Skeletal muscle tissue (tissue), 4 donors: ENCODE results near the gene RBMXL2. TPM values are rescaled to one million over a fixed set of nuclear protein-coding genes. Genes with fewer than 3 reads are reported as not detected.

ENCODE experiments used
- H3K27ac ChIP-seq: one replicate; pipeline ENCODE4 v1.7.0; 2013; ENCODE audit warnings: mild to moderate bottlenecking, low read depth, low read length, inconsistent platforms
- H3K27me3 ChIP-seq, 3 donors: one replicate each; pipeline ENCODE4 v1.7.0; 2013; ENCODE audit warnings: low read length in 3 of 3; ENCODE audit not compliant: control insufficient read depth in 3 of 3, insufficient read depth in 3 of 3
- H3K36me3 ChIP-seq, 3 donors: one replicate each; pipeline ENCODE4 v1.7.0; 2013; ENCODE audit warnings: low read length in 3 of 3; ENCODE audit not compliant: control insufficient read depth in 3 of 3, insufficient read depth in 3 of 3
- H3K4me1 ChIP-seq, 3 donors: one replicate each; pipeline ENCODE4 v1.7.0; 2013; ENCODE audit warnings: low read length in 3 of 3, mild to moderate bottlenecking in 3 of 3; ENCODE audit not compliant: control insufficient read depth in 3 of 3, insufficient read depth in 3 of 3
- H3K4me3 ChIP-seq, 3 donors: one replicate each; pipeline ENCODE4 v1.7.0; 2013; ENCODE audit warnings: low read length in 3 of 3
- H3K9ac ChIP-seq, 3 donors: one replicate each; pipeline ENCODE4 v1.7.0; 2013; ENCODE audit warnings: low read length in 3 of 3, mild to moderate bottlenecking in 3 of 3, moderate library complexity in 2 of 3, low read depth in 1 of 3
- H3K9me3 ChIP-seq, 3 donors: one replicate each; pipeline ENCODE4 v1.7.0; 2013; ENCODE audit warnings: low read length in 3 of 3; ENCODE audit not compliant: control insufficient read depth in 3 of 3
- total RNA-seq: library from RNA; depleted of rRNA; stranded (reverse); fragments of >200 nt; gene quantifications from one replicate; pipeline ENCODE4 v1.2.3, GENCODE V29; 2014
- donor health status: Osteomylitis.

The RBMXL2 gene
- total RNA-seq: not detected

- H3K27ac ChIP-seq: no peak within 1 kb of the TSS
- no peak within 1 kb of the TSS for H3K9ac ChIP-seq
- H3K4me1 ChIP-seq: no peaks in the 10 kb centered on the region
- H3K4me3 ChIP-seq: no peak within 1 kb of the TSS
- no peaks in the 10 kb centered on the region for H3K9me3 ChIP-seq
- H3K27me3 ChIP-seq: peaks cover 0 to 3% (median 0%) of the 10 kb centered on the region in 3 donors
- H3K36me3 ChIP-seq: no peaks in the 10 kb centered on the region
Observed at GRCh38 chr11:7088921-7089320, at the start of gene RBMXL2. Gene RBMXL2, plus strand, starts transcription at chr11:7088998. Its CDS starts 123 bp downstream, at chr11:7089121.

GRCh38 chr11:7046474-7047175, 42.2 kb upstream of the RBMXL2 start:
- no peaks in the 10 kb centered on the region for H3K4me1 ChIP-seq
- no peak overlapping the region for H3K27ac ChIP-seq
- H3K27me3 ChIP-seq: no peaks in the 10 kb centered on the region
- no peaks in the 10 kb centered on the region for H3K36me3 ChIP-seq
- no peaks in the 10 kb centered on the region for H3K9me3 ChIP-seq
- H3K4me3 ChIP-seq: no peak overlapping the region
- H3K9ac ChIP-seq: no peak overlapping the region

- H3K4me1 ChIP-seq: no peaks in the 10 kb centered on the region
- H3K27ac ChIP-seq: no peak overlapping the region
- H3K36me3 ChIP-seq: no peaks in the 10 kb centered on the region
- H3K4me3 ChIP-seq: no peak overlapping the region
- no peaks in the 10 kb centered on the region for H3K27me3 ChIP-seq
- H3K9me3 ChIP-seq: no peaks in the 10 kb centered on the region
- H3K9ac ChIP-seq: no peak overlapping the region
Observed at GRCh38 chr11:7050191-7050590, 38.6 kb upstream of the RBMXL2 start.

GRCh38 chr11:7056828-7057513, 31.8 kb upstream of the RBMXL2 start:
- Histone ChIP-seq H3K27me3 (no peaks in the 10 kb centered on the region), H3K4me3 (no peak overlapping the region), H3K9me3 (no peaks in the 10 kb centered on the region), H3K36me3 (no peaks in the 10 kb centered on the region), H3K4me1 (no peaks in the 10 kb centered on the region), H3K27ac (no peak overlapping the region), H3K9ac (no peak overlapping the region)

GRCh38 chr11:7057641-7058040, 31.2 kb upstream of the RBMXL2 start:
- Histone ChIP-seq H3K27me3 (no peaks in the 10 kb centered on the region), H3K4me1 (no peaks in the 10 kb centered on the region), H3K9me3 (no peaks in the 10 kb centered on the region), H3K27ac (no peak overlapping the region), H3K4me3 (no peak overlapping the region), H3K9ac (no peak overlapping the region), H3K36me3 (no peaks in the 10 kb centered on the region)

- no peaks in the 10 kb centered on the region for H3K9me3 ChIP-seq
- no peaks in the 10 kb centered on the region for H3K36me3 ChIP-seq
- no peaks in the 10 kb centered on the region for H3K4me1 ChIP-seq
- no peak overlapping the region for H3K9ac ChIP-seq
- no peaks in the 10 kb centered on the region for H3K27me3 ChIP-seq
- no peak overlapping the region for H3K27ac ChIP-seq
- no peak overlapping the region for H3K4me3 ChIP-seq
Observed at GRCh38 chr11:7060868-7061267, 27.9 kb upstream of the RBMXL2 start.

GRCh38 chr11:7062534-7062933, 26.3 kb upstream of the RBMXL2 start:
- Histone ChIP-seq H3K36me3 (no peaks in the 10 kb centered on the region), H3K4me3 (no peak overlapping the region), H3K27me3 (no peaks in the 10 kb centered on the region), H3K27ac (no peak overlapping the region), H3K9me3 (no peaks in the 10 kb centered on the region), H3K9ac (no peak overlapping the region), H3K4me1 (no peaks in the 10 kb centered on the region)

- H3K4me1 ChIP-seq: no peaks in the 10 kb centered on the region
- H3K4me3 ChIP-seq: no peak overlapping the region
- no peak overlapping the region for H3K9ac ChIP-seq
Observed at GRCh38 chr11:7072401-7073028, 16.3 kb upstream of the RBMXL2 start.

GRCh38 chr11:7077101-7077500, 11.7 kb upstream of the RBMXL2 start:
- Histone ChIP-seq H3K9ac (no peak overlapping the region), H3K27me3 (peaks cover 0 to 2% (median 0%) of the 10 kb centered on the region in 3 donors), H3K4me3 (no peak overlapping the region), H3K4me1 (no peaks in the 10 kb centered on the region), H3K27ac (no peak overlapping the region), H3K36me3 (no peaks in the 10 kb centered on the region), H3K9me3 (no peaks in the 10 kb centered on the region)

More at GRCh38 chr11:7072401-7073028, 16.3 kb upstream of the RBMXL2 start:
- no peaks in the 10 kb centered on the region for H3K9me3 ChIP-seq
- H3K27ac ChIP-seq: no peak overlapping the region
- H3K27me3 ChIP-seq: peaks cover 0 to 2% (median 0%) of the 10 kb centered on the region in 3 donors
- no peaks in the 10 kb centered on the region for H3K36me3 ChIP-seq

GRCh38 chr11:7079545-7080135, 9.2 kb upstream of the RBMXL2 start:
- no peak overlapping the region for H3K9ac ChIP-seq
- H3K4me3 ChIP-seq: no peak overlapping the region
- no peaks in the 10 kb centered on the region for H3K36me3 ChIP-seq
- H3K4me1 ChIP-seq: no peaks in the 10 kb centered on the region
- H3K27me3 ChIP-seq: peaks cover 0 to 2% (median 0%) of the 10 kb centered on the region in 3 donors
- H3K27ac ChIP-seq: no peak overlapping the region
- H3K9me3 ChIP-seq: no peaks in the 10 kb centered on the region
